ENCODE data around the gene CHCHD6.
"Not testable (repeated sequence)": the region's sequence is repeated elsewhere in the genome, so short reads cannot be mapped to it uniquely, and the experiment has no call there.

CHCHD6 gene

GRCh38 chr3:126777366-126777765 is 73.3 kb downstream of the CHCHD6 start:
- no peak for DNase-seq

GRCh38 chr3:126780666-126781065 is 76.6 kb downstream of the CHCHD6 start:
- no peak for DNase-seq

DNA sequence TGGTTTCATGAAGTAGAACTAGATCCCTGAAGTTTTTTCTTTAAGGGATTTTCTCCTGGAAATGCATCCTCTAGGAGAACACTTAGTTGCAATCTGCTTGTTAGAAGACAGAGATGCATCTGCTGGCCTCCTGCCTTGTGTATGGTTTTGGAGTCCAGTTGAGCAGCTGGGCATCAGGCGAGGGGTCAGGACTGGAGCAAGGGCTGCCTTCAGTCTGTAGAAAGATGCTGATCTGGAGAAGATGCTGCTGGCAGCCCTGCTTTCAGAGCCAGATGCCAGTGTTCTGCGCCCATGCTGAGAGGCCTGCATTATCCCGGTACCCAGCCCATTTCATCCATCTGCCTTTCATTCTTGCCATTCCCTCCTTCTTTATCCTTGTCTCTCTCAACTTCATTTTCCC is 77.4 kb downstream of the CHCHD6 start:
- no peak for DNase-seq

DNA sequence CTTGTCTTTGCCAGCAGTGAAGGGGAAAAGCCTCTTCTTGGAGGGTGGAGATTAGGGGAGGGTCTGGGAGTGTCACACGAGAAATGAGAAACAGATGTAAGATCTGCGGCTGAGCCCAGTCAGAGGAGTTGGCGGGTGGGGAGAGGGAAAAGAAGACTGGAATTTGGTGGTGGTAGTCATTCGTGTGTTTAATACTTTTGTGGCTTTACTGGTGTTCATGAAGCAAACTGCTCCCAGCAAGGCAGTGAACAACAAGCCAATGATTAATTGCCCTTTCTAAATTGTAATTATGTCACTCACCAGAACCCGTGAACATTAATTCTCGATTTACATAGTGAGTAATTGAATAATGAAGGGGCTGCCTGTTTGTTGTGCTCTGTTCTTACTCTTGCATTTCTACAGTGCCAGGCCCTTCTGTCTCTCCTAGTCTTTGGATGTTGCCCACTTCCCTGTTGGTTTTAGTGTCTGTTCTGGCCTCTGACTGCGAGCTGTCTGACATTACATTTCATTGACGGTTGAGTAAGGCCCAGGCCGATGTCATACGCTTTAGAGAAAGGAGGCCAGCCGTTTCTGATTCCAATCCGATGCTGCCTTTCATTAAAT is 78.0 kb downstream of the CHCHD6 start:
- no peak for DNase-seq

GRCh38 chr3:126782536-126782935 is 78.5 kb downstream of the CHCHD6 start:
- DNase-seq = no peak

- DNase-seq = no peak
These were observed 80.2 kb downstream of the CHCHD6 start for GRCh38 chr3:126784254-126784653.

DNA sequence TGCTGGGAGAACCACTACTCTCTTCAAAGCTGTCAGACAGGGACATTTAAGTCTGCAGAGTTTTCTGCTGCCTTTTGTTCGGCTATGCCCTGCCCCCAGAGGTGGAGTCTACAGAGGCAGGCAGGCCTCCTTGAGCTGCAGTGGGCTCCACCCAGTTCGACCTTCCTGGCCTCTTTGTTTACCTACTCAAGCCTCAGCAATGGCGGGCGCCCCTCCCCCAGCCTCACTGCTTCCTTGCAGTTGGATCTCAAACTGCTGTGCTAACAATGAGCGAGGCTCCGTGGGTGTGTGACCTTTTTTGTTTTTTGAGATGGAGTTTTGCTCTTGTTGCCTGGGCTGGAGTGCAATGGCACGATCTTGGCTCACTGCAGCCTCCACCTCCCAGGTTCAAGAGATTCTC is 87.3 kb downstream of the CHCHD6 start:
- DNase-seq = not testable (repeated sequence)

DNA sequence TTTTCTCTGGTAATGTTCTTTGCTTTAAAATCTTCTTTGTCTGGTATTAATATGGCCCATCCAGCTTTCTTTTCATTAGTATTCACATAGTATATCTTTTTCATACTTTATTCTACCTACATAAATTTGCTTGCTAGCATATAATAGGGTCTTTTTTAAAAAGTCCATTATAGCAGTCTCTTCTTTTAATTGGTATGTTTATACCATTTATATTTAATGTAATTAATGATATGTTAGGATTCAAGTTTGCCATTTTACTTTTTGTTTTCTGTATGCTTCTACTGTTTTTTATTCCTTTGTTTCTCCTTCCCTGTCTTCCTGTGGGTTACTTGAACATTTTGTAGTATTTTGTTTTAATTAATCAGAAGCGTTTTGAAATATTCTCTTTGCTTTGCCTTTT is 89.0 kb downstream of the CHCHD6 start:
- DNase-seq = no peak

GRCh38 chr3:126797563-126797962 is 93.5 kb downstream of the CHCHD6 start:
- no peak for DNase-seq

DNA sequence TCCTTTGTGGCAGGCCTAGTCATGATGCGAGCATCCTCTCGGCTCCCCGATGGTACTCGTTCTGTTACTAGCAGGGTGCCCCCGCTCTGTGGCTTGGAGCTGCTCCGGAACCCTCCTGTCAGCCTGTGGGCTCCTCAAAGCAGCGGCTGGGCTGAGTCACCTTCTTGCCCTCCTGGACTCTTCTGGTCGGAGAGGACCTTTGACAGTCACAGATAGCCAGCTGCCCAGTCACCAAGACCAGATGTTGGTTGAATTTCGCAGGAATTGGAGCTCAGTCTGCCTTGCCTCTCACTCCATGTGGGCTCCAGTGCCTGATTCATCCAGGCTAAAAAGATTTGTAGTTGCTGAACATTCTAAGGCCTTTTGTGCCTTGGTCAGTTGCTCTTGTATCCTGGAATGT is 94.5 kb downstream of the CHCHD6 start:
- DNase-seq = no peak

- no peak for DNase-seq
These were observed 95.1 kb downstream of the CHCHD6 start for GRCh38 chr3:126799099-126799498.

DNA sequence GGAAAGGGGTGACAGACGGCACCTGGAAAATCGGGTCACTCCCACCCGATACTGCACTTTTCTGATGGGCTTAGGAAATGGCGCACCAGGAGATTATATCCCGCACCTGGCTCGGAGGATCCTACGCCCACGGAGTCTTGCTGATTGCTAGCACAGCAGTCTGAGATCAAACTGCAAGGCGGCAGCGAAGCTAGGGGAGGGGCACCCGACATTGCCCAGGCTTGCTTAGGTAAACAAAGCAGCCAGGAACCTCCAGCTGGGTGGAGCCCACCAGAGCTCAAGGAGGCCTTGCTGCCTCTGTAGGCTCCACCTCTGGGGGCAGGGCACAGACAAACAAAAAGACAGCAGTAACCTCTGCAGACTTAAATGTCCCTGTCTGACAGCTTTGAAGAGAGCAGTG is 97.3 kb downstream of the CHCHD6 start:
- not testable (repeated sequence) for DNase-seq

DNA sequence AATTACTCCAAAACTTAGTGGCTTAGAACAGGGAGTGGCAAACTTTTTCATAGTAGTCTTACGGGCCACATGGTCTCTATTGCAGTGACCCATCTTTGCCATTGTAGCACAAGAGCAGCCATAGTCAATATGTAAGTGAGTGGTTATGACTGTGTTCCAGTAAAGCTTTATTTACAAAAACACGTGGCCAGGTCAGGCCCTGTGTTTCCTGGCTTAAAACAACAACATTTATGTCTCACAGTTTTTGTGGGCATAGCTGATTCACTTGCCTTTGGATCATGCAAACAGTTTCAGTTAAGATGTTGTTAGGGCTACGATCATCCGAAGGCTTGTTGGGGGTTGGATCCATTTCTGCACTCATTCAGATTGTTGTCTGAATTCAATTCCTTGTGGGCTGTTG is 103.8 kb downstream of the CHCHD6 start:
- no peak for DNase-seq

- no peak for DNase-seq
These were observed 107.5 kb downstream of the CHCHD6 start for GRCh38 chr3:126811530-126811929.

DNA sequence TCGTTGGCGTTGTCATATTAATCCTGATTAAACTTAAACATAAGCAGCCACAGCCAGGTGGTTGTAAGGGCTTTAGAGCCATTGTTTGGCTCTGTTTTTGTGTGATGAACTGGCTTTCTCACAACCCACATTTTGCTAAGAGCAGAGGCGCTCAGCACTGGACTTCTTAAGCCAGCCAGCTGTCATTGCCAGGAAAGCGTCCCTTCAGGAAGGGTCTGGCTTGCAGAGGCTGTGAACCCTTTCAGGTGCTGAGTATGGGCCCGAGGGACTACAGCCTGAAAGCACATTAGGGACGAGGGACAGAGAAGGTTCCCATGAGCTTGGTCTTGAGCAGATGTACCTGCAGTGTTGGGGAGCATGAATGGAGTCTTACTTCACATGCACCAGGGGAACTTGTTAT is 112.3 kb downstream of the CHCHD6 start:
- DNase-seq = no peak

DNA sequence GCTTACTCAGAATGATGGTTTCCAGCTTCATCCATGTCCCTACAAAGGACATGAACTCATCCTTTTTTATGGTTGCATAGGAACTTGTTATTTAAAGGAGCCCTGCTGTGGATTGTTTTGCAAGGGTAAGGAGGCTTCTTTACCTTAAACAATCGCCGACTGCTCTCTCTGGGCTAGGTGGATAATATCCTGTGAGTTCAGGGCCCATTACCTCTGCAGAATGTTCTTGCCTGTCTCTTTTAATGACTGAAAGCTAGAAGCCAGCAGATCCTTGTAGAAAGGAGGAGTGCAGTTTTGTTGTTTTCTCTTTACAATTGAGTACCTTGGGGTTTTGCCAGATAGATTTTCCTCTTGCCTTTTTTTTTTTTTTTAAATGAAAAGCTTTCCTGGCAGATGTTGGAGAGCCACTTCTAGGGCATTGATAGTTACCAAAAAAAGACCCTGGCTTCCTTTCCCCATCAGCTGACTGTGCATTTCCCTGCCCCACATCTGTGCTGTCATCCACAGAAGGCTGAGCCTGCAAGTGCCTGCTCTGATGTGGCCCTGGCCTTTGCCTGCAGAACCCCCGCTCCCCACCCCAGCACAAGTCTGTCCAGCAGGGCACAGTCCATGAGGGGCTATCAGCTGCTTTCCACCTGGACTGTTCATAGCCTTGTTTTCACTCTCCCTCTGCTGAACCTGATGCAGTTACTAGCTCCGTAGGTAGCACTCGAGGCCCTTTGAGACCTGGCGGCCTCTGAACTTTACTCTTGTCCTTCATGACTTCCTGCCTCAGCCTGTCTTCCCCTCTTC is 113.1 kb downstream of the CHCHD6 start:
- DNase-seq = no peak

GRCh38 chr3:126817781-126818180 is 113.7 kb downstream of the CHCHD6 start:
- DNase-seq = no peak

GRCh38 chr3:126818400-126819095 is 114.5 kb downstream of the CHCHD6 start:
- DNase-seq = no peak

- DNase-seq = no peak
These were observed 122.7 kb downstream of the CHCHD6 start for GRCh38 chr3:126826693-126827092.

GRCh38 chr3:126827121-126827520 is 123.1 kb downstream of the CHCHD6 start:
- DNase-seq = no peak

DNA sequence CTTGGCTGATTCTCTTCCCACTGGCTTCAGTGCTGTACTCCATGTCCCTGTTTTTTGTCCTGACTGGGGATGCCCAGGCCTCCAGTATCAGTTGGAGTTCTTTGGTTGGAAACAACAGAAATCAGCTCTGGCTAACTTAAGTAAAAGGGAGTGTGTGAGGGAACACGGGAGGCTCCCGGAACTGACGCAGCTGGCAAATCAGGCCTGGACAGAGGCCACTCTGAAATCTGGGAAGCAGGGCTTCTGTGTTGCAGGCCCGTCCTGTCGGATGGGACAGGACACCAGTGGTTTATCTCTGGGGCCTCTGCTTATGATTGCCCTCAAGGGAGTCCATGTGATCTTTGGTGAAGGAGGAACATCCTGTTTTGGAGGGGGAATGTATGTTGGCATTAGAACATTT is 124.3 kb downstream of the CHCHD6 start:
- DNase-seq = no peak

GRCh38 chr3:126832933-126833332 is 128.9 kb downstream of the CHCHD6 start:
- no peak for DNase-seq

DNA sequence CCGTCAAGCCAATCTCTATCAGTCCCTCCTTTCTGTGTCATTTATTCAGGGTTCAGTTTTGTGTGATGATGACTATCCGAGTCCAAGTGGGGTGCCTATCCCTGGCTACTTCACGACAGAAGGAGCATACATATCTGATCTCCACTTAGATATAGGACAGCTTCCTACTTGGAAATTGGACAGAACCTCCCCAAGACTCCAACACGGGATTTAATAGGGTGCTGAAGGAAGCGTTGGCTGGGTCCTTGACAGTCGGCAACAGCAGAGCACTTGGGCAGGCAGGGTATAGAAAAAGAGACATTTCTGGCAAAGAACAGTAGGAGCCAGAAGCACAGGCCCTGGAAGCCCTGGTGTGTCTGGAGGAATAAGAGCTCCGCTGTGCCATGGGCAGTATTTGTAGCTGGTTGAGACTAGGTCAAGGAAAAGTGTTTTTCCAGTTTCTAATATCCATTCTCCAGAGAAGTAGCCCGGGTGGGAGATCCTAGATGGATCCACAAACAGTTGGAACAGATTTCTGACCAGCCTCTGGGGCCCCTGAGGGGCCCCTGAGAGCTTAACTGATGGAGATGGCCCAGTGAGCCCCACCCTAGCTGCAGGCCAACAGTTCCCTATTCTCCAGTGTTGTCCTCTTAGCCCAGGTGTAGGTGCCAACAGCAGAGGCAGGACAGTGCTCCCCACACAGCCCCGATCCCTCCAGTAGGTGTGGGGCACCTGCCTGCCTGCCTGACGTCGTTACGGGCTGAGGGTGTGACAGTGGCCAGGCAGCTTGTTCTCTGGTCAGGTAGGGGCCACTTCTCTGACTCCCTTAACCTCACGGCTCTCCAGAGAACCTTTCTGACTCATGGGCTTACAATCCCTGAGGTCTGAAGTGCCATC is 130.8 kb downstream of the CHCHD6 start:
- DNase-seq = no peak

All from CD4-positive, alpha-beta T cell treated with Interleukin-17A for 1 hour (primary cell).